Trophoblast cell (in vitro differentiated cells and primary cell): ENCODE measurements around the gene EFR3B.

ENCODE experiments used
- DNase-seq, 2 donors: peaks; one replicate each; pipeline ENCODE4 v3.0.0-alpha.2; 2016
- H2AFZ ChIP-seq: 2 replicates; pipeline ENCODE4 v1.6.1; 2013; ENCODE audit warnings: low read length, moderate library complexity, mild to moderate bottlenecking; ENCODE audit not compliant: insufficient read depth, poor library complexity
- H2AK5ac ChIP-seq: 2 replicates; pipeline ENCODE4 v1.6.1; 2013; ENCODE audit warnings: mild to moderate bottlenecking, low read length
- H2BK120ac ChIP-seq: 2 replicates; pipeline ENCODE4 v1.6.1; 2013; ENCODE audit warnings: low read length, mild to moderate bottlenecking, moderate library complexity; ENCODE audit not compliant: insufficient read depth, poor library complexity
- H2BK12ac ChIP-seq: 2 replicates; pipeline ENCODE4 v1.6.1; 2013; ENCODE audit warnings: mild to moderate bottlenecking, low read length, moderate library complexity
- H2BK5ac ChIP-seq: 2 replicates; pipeline ENCODE4 v1.6.1; 2013; ENCODE audit warnings: low read length, low read depth, moderate library complexity, mild to moderate bottlenecking; ENCODE audit not compliant: poor library complexity
- H3K14ac ChIP-seq: 2 replicates; pipeline ENCODE4 v1.6.1; 2013; ENCODE audit warnings: mild to moderate bottlenecking, low read length
- H3K18ac ChIP-seq: 2 replicates; pipeline ENCODE4 v1.6.1; 2013; ENCODE audit warnings: mild to moderate bottlenecking, low read length
- H3K23ac ChIP-seq: 2 replicates; pipeline ENCODE4 v1.6.1; 2013; ENCODE audit warnings: low read length
- H3K27ac ChIP-seq: 2 replicates; pipeline ENCODE4 v1.5.1; 2013; ENCODE audit warnings: low read depth, mild to moderate bottlenecking, inconsistent platforms, low read length, moderate library complexity
- H3K27me3 ChIP-seq: 2 replicates; pipeline ENCODE4 v1.6.1; 2013; ENCODE audit warnings: inconsistent platforms, mild to moderate bottlenecking, low read length, moderate library complexity; ENCODE audit not compliant: insufficient read depth
- H3K36me3 ChIP-seq, 2 experiments: 1 replicate in 1 of 2; 2 replicates in 1 of 2; pipeline ENCODE4 v1.6.1; 2013; ENCODE audit warnings: low read length in 2 of 2, mild to moderate bottlenecking in 2 of 2, moderate library complexity in 1 of 2; ENCODE audit not compliant: insufficient read depth in 2 of 2, control insufficient read depth in 1 of 2
- H3K4ac ChIP-seq: 2 replicates; pipeline ENCODE4 v1.6.1; 2013; ENCODE audit warnings: low read depth, mild to moderate bottlenecking, low read length, moderate library complexity
- H3K4me1 ChIP-seq, 2 experiments: 1 replicate in 1 of 2; 2 replicates in 1 of 2; pipeline ENCODE4 v1.6.1; 2013; ENCODE audit warnings: low read length in 2 of 2, mild to moderate bottlenecking in 2 of 2, moderate library complexity in 1 of 2; ENCODE audit not compliant: insufficient read depth in 2 of 2, control insufficient read depth in 1 of 2
- H3K4me2 ChIP-seq: 2 replicates; pipeline ENCODE4 v1.6.1; 2013; ENCODE audit warnings: inconsistent platforms, mild to moderate bottlenecking, low read length, moderate library complexity
- H3K4me3 ChIP-seq: 2 replicates; pipeline ENCODE4 v1.5.1; 2013; ENCODE audit warnings: mild to moderate bottlenecking, low read depth, low read length, inconsistent platforms
- H3K79me1 ChIP-seq: one replicate; pipeline ENCODE4 v1.6.1; 2013; ENCODE audit warnings: low read length
- H3K79me2 ChIP-seq: 2 replicates; pipeline ENCODE4 v1.6.1; 2013; ENCODE audit warnings: low read length, mild to moderate bottlenecking; ENCODE audit not compliant: control insufficient read depth, insufficient read depth, poor library complexity
- H3K9ac ChIP-seq: 2 replicates; pipeline ENCODE4 v1.6.1; 2013; ENCODE audit warnings: mild to moderate bottlenecking, low read length
- H3K9me3 ChIP-seq: 2 replicates; pipeline ENCODE4 v1.6.1; 2013; ENCODE audit warnings: low read depth, mild to moderate bottlenecking, control low read depth, inconsistent platforms, low read length; ENCODE audit not compliant: insufficient read depth
- H4K12ac ChIP-seq: 2 replicates; pipeline ENCODE4 v1.6.1; 2013; ENCODE audit warnings: low read depth, mild to moderate bottlenecking, low read length, moderate library complexity
- H4K8ac ChIP-seq: 2 replicates; pipeline ENCODE4 v1.6.1; 2013; ENCODE audit warnings: low read depth, mild to moderate bottlenecking, low read length, moderate library complexity
- H4K91ac ChIP-seq: one replicate; pipeline ENCODE4 v1.6.1; 2013; ENCODE audit warnings: low read depth, mild to moderate bottlenecking, low read length, moderate library complexity
- WGBS: extraction: QIAGEN DNeasy Blood & Tissue Kit; methylation state at CpG from one replicate; pipeline ENCODE4 v1.1.7; 2013; ENCODE audit warnings: missing lambda C conversion rate; ENCODE audit not compliant: insufficient read length, insufficient coverage; ENCODE audit errors: extremely low coverage; 5-methylcytosine and 5-hydroxymethylcytosine counted together

EFR3B gene

GRCh38 chr2:25141120-25141519 lies 99.2 kb downstream of the EFR3B start:
- Histone ChIP-seq H4K12ac (no peak overlapping the region), H4K8ac (no peak overlapping the region), H3K9me3 (no peaks in the 10 kb centered on the region), H2AFZ (no peak overlapping the region), H3K4me1 (no peaks in the 10 kb centered on the region), H3K27ac (no peak overlapping the region), H2BK120ac (no peak overlapping the region), H3K27me3 (no peaks in the 10 kb centered on the region), H2AK5ac (no peak overlapping the region), H2BK12ac (no peak overlapping the region), H2BK5ac (no peak overlapping the region), H3K14ac (no peak overlapping the region), H3K18ac (no peak overlapping the region), H3K4me2 (no peak overlapping the region), H3K79me2 (no peaks in the 10 kb centered on the region), H3K23ac (no peak overlapping the region), H3K36me3 (no peaks in the 10 kb centered on the region), H4K91ac (no peak overlapping the region), H3K9ac (no peak overlapping the region), H3K79me1 (no peaks in the 10 kb centered on the region), H3K4ac (no peak overlapping the region), H3K4me3 (no peak overlapping the region)
- DNase-seq = peak in 1 of 2 donors; percentile 29
- WGBS = no CpG with 5 or more reads among the region's 8 CpGs

DNA sequence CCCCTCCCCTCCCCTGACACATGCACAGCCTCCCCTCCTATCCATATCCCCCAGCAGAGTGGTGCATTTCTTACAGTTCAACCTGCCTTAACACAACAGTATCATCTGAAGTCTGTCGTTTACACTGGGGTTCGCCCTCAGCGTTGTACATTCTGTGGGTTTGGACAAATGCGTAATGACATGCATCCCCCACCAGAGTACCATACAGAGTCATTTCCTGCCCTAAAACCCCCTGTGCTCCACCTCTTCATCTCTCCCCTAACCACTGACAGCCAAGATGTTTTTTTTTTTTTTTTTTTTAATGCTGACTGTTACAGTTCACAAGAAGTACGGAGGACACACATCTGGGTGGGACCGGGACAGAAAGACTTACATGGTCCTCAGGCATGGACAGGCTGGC lies 103.9 kb downstream of the EFR3B start:
- H3K36me3 ChIP-seq = no peaks in the 10 kb centered on the region
- DNase-seq = no peak
- H2BK120ac ChIP-seq = no peak overlapping the region
- no peak overlapping the region for H3K9ac ChIP-seq
- no peak overlapping the region for H3K4me2 ChIP-seq
- no peak overlapping the region for H3K27ac ChIP-seq
- no peaks in the 10 kb centered on the region for H3K4me1 ChIP-seq
- H4K91ac ChIP-seq = no peak overlapping the region
- no CpG with 5 or more reads among the region's 6 CpGs for whole genome bisulfite sequencing
- H4K12ac ChIP-seq = no peak overlapping the region
- H2AK5ac ChIP-seq = no peak overlapping the region
- H3K14ac ChIP-seq = no peak overlapping the region
- no peaks in the 10 kb centered on the region for H3K9me3 ChIP-seq
- no peaks in the 10 kb centered on the region for H3K79me1 ChIP-seq
- no peak overlapping the region for H3K18ac ChIP-seq
- no peak overlapping the region for H2BK12ac ChIP-seq
- no peaks in the 10 kb centered on the region for H3K79me2 ChIP-seq
- H3K4ac ChIP-seq = no peak overlapping the region
- no peak overlapping the region for H3K23ac ChIP-seq
- H2BK5ac ChIP-seq = no peak overlapping the region
- H3K4me3 ChIP-seq = no peak overlapping the region
- no peak overlapping the region for H4K8ac ChIP-seq
- H2AFZ ChIP-seq = no peak overlapping the region
- H3K27me3 ChIP-seq = no peaks in the 10 kb centered on the region

- Histone ChIP-seq H4K91ac (no peak overlapping the region), H3K36me3 (no peaks in the 10 kb centered on the region), H3K9ac (no peak overlapping the region), H2BK120ac (no peak overlapping the region), H3K4me2 (no peak overlapping the region), H2BK12ac (no peak overlapping the region), H3K27ac (no peak overlapping the region), H3K4me3 (no peak overlapping the region), H3K79me2 (no peaks in the 10 kb centered on the region), H4K12ac (no peak overlapping the region), H2BK5ac (no peak overlapping the region), H2AFZ (no peak overlapping the region), H2AK5ac (no peak overlapping the region), H3K14ac (no peak overlapping the region), H4K8ac (no peak overlapping the region), H3K18ac (no peak overlapping the region), H3K4ac (no peak overlapping the region), H3K27me3 (no peaks in the 10 kb centered on the region), H3K79me1 (no peaks in the 10 kb centered on the region), H3K9me3 (no peaks in the 10 kb centered on the region), H3K4me1 (no peaks in the 10 kb centered on the region), H3K23ac (no peak overlapping the region)
- no peak for DNase-seq
- no CpG with 5 or more reads among the region's 10 CpGs for WGBS
These were observed 105.0 kb downstream of the EFR3B start for GRCh38 chr2:25146896-25147295.

DNA sequence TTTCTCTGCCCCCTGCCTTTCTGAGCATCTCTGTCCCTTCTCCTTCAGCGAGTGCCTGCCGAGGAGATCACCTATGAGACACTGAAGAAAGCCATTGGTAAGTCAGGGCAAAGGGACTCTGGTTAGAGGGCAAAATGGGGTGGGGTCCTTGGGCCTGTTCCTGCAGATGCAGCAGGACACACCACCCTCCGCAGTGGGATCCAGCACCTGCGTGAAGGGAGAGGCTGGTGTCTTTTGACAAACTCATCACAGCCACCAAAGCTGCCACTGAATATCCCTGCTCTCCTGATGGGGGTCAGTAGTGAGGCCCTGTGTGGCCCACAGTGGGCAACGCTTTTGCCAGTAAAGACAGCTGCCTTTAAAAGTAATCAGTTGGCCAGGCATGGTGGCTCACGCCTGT lies 107.8 kb downstream of the EFR3B start:
- H3K4ac ChIP-seq = no peak overlapping the region
- H2BK5ac ChIP-seq = no peak overlapping the region
- H3K9me3 ChIP-seq = no peaks in the 10 kb centered on the region
- no peaks in the 10 kb centered on the region for H3K79me2 ChIP-seq
- H3K27me3 ChIP-seq = no peaks in the 10 kb centered on the region
- H3K4me2 ChIP-seq = no peak overlapping the region
- no peak overlapping the region for H3K18ac ChIP-seq
- H3K27ac ChIP-seq = no peak overlapping the region
- no peak overlapping the region for H4K12ac ChIP-seq
- H3K14ac ChIP-seq = no peak overlapping the region
- no peaks in the 10 kb centered on the region for H3K36me3 ChIP-seq
- no peaks in the 10 kb centered on the region for H3K79me1 ChIP-seq
- no peak overlapping the region for H4K8ac ChIP-seq
- H3K4me1 ChIP-seq = no peaks in the 10 kb centered on the region
- H2AFZ ChIP-seq = no peak overlapping the region
- no peak overlapping the region for H3K9ac ChIP-seq
- H2BK12ac ChIP-seq = no peak overlapping the region
- H3K23ac ChIP-seq = no peak overlapping the region
- H3K4me3 ChIP-seq = no peak overlapping the region
- no peak overlapping the region for H2AK5ac ChIP-seq
- no CpG with 5 or more reads among the region's 6 CpGs for WGBS
- no peak for DNase-seq
- no peak overlapping the region for H2BK120ac ChIP-seq
- no peak overlapping the region for H4K91ac ChIP-seq
